ENCODE results near the gene SDF2. TPM values are rescaled to one million over a fixed set of nuclear protein-coding genes. Genes with fewer than 3 reads are reported as not detected.
A peak's percentile ranks its signal among the peaks of the same experiment; 100 is the strongest.
"Not testable (repeated sequence)": the region's sequence is repeated elsewhere in the genome, so short reads cannot be mapped to it uniquely, and the experiment has no call there.

SDF2 gene
- polyA plus RNA-seq, 4 donors, result 71.7 to 81.6 (median 78.3) TPM

DNA sequence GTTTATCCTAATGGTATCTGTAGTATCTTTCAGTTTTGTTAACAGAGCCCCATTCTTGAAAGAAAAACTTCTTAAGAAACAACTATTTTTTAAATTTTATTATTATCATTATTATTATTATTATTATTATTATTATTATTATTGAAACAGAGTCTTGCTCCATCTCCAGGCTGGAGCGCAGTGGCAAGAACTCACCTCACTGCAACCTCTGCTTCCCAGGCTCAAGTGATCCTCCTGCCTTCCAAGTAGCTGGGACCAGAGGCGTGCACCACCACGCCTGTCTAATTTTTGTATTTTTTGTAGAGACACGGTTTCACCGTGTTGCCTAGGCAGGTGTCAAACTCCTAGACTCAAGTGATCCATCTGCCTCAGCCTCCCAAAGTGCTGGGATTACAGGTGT lies 23.7 kb upstream of the SDF2 start:
- DNase-seq (ENCODE audit: low read depth in 4 of 4, low spot score in 3 of 4), result no peak

DNA sequence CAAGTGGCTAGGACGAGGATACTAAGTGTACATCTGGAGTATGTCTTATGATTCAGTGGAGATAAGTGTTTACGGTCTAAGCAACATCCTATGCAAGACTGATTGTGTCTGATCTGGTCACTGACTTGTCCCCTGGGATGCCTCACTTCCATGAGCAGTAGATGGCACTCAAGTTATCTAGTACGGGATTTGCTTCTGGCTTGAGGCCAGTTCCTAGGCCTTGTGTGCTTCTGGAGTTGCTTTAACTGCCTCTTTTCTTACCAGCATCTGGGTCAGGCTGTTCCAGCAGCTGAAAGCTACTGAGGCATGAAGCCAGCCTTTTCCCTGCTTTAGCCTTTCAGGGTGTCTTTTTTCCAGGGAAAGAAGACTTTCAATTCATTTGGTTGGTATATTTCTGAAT lies 23.3 kb upstream of the SDF2 start:
- DNase-seq (ENCODE audit: low read depth in 4 of 4, low spot score in 3 of 4), result no peak

DNA sequence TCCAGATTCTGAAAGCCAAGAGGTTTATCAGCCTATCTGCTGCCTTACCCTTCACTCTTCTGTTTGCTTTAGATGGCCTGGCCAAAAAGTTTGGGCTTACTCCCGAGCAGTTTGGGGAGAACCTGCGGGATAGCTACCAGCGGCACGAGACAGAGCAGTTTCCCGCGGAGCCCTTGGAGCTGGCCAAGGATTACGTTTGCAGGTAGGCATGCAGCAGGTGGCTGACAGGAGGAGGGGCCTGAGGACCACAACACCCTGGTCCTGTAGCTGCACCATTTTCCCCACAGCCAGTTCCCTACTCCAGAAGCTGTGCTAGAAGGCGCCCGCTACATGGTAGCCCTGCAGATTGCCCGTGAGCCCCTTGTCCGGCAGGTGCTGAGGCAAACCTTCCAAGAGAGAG lies 20.9 kb upstream of the SDF2 start:
- no peak for DNase-seq (ENCODE audit: low read depth in 4 of 4, low spot score in 3 of 4)

DNA sequence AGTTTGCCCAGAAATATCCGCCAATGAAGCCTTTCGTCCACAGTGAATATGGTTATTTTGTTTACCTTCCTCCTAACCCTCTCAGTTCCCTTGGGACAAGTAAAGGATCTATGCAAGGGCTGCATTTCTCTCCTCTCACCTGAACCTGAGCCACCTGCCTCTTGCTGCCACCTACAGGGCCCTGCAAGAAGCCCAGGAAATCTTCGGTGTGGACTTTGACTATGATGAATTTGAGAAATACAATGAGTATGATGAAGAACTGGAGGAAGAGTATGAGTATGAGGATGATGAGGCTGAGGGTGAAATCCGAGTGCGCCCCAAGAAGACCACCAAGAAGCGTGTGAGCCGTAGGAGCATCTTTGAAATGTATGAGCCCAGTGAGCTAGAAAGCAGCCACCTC lies 14.3 kb upstream of the SDF2 start:
- no peak for DNase-seq (ENCODE audit: low read depth in 4 of 4, low spot score in 3 of 4)

DNA sequence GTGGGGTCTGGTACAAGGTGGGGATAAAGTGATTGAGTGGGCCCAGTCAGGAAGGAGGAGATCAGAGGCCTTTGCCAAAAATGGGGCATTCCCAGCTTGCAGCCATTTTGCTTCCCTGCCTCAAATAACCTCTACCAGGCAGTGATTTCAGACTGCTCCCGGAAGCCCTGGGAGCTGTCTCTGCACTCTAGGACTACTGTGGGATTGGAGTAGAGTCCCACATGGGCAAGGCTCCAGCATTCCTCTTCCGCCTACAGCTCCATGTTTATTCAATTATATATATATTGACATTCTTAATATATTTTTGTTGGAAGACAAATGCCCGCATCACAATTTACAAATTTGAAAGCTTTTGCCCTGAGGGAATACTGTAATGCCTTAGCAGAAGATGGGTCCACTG lies 13.8 kb upstream of the SDF2 start:
- DNase-seq (ENCODE audit: low read depth in 4 of 4, low spot score in 3 of 4), result no peak

DNA sequence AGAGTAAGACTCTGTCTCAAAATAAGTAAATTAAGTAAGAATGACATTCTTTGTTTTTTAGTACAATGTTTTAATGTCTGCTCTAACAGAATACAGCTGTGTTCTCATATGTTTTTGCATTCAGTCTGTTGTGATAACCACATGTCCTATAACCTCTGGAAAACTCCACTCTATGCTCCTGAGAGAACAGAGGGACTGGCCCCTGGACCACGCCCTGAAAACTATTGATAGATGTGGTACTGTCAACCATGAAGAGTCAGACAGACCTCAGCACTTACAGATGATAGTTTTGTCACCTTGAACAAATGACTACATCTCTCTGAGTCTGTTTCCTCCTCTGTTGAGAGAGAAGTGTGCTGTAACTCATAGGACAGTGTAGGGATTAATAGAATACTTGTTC lies 8.2 kb upstream of the SDF2 start:
- no peak for DNase-seq (ENCODE audit: low read depth in 4 of 4, low spot score in 3 of 4)

DNA sequence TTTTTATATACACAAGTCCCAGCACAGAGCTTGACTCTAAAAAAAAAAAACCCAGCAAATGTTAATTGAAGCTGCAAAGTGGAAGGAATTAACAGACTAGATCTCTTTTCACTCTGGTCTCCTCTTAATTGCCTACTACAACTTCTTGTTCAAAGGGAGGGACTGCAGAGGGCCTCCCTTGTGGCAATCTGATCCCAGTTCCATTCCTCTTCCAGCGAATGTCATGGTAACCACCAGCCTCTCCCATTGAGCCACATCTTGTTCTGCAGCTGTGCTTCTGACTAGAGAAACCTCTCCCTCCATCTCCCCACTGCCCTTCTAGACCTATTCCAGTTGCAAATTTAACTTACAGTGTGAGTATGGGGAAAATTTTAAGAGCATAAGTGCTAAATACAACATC lies 6.2 kb upstream of the SDF2 start:
- DNase-seq (ENCODE audit: low read depth in 4 of 4, low spot score in 3 of 4), result no peak

DNA sequence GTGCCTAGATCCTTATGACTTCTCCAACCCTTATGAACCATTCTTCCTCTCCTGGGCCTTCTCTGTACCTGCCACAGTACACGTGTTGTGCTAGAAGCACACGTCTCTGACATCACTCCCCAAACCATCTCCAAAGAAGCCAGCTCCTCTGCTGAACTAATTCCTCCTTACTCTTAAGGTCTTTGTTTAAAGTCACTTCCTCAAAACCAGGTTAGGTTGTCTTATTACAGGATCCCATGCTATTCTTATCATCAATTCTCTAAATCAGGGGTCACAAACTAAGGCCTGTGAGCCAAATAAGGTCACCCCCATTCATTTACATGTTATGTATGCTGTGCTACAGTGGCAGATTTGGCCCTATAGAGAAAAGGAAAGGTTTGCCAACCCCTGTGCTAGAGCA lies 4.3 kb upstream of the SDF2 start:
- no peak for DNase-seq (ENCODE audit: low read depth in 4 of 4, low spot score in 3 of 4)

DNA sequence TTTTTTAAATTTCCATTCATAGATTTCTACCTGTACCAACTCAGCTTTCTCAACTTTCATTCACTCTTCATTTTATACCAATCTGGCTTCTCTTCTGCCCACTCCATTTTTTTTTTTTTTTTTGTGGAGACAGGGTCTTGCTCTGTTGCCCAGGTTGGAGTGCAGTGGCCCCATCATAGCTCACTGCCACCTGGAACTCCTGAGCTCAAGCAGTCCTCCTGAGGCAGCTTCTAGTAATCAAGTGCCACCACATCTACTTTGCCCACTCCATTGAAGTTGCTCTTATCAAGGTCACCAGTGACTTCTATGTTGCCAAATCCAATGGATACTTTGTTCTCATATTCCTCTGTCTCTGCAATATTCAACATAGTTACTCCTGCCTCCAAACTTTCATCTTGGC lies 2.0 kb upstream of the SDF2 start:
- DNase-seq (ENCODE audit: low read depth in 4 of 4, low spot score in 3 of 4), result no peak

DNA sequence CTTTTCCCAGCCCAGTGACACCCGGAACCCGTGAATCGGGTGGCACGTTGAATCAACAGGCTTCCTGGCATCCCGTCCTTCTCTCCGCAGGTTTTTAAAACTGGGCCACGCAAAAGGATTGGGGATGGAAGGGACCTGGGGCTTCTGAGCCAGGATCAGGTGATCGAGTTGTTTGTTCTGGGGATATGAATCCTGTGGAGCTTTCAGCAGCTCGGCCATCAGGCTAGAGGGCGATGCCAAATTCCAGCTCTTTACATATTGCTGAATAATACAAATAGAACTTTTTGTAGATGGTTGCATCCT lies 772 bp upstream of the SDF2 start:
- DNase-seq (ENCODE audit: low read depth in 4 of 4, low spot score in 3 of 4), result no peak

DNA sequence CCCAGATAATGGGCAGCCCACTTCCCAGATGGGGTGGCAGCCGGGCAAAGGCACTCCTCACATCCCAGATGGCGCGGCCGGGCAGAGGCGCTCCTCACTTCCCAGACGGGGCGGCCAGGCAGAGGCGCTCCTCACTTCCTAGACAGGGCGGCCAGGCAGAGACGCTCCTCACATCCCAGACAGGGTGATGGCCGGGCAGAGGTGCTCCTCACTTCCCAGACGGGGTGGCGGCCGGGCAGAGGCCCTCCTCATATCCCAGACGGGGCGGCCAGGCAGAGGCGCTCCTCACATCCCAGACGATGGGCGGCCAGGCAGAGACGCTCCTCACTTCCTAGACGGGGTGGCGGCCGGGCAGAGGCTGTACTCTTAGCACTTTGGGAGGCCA lies 2.2 kb downstream of the SDF2 start:
- DNase-seq (ENCODE audit: low read depth in 4 of 4, low spot score in 3 of 4), result not testable (repeated sequence)

DNA sequence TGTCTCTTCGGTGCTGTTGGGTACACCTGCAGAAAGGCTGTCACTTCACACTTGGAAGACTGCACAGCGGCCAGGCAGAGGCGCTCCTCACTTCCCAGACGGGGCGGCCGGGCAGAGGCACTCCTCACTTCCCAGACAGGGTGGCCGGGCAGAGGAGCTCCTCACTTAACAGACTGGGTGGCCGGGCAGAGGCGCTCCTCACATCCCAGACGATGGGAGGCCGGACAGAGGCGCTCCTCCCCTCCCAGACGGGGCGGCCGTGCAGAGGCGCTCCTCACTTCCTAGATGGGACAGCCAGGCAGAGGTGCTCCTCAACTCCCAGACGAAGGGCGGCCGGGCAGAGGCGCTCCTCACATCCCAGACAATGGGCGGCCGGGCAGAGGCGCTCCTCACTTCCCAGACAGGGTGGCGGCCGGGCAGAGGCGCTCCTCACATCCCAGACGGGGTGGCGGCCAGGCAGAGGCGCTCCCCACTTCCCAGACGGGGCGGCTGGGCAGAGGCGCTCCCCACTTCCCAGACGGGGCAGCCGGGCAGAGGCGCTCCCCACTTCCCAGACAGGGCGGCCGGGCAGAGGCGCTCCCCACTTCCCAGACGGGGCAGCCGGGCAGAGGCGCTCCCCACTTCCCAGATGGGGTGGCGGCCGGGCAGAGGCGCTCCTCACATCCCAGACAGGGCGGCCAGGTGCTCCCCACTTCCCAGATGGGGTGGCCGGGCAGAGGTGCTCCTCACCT lies 2.8 kb downstream of the SDF2 start:
- DNase-seq (ENCODE audit: low read depth in 4 of 4, low spot score in 3 of 4), result not testable (repeated sequence)

DNA sequence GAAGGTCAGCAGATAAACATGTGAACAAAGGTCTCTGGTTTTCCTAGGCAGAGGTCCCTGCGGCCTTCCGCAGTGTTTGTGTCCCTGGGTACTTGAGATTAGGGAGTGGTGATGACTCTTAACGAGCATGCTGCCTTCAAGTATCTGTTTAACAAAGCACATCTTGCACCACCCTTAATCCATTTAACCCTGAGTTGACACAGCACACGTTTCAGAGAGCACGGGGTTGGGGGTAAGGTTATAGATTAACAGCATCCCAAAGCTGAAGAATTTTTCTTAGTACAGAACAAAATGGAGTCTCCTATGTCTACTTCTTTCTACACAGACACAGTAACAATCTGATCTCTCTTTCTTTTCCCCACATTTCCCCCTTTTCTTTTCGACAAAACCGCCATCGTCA lies 3.4 kb downstream of the SDF2 start:
- not testable (repeated sequence) for DNase-seq (ENCODE audit: low read depth in 4 of 4, low spot score in 3 of 4)

DNA sequence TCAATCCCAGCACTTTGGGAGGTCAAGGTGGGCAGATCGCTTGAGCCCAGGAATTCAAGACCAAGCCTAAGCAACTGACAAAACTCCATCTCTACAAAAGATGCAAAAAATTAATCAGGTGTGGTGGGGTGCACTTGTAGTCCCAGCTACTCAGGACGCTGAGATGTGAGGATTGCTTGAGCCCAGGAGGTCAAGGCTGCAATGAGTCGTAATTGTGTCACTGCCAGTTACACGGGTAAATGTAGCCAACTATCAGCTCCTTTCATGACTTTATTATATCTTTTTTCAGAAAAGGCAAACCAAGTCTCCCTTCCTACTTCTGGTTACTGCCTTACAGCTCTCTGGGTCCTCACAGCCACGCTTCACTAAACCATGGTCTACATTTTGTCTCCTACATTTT lies 4.0 kb downstream of the SDF2 start:
- DNase-seq (ENCODE audit: low read depth in 4 of 4, low spot score in 3 of 4), result no peak

DNA sequence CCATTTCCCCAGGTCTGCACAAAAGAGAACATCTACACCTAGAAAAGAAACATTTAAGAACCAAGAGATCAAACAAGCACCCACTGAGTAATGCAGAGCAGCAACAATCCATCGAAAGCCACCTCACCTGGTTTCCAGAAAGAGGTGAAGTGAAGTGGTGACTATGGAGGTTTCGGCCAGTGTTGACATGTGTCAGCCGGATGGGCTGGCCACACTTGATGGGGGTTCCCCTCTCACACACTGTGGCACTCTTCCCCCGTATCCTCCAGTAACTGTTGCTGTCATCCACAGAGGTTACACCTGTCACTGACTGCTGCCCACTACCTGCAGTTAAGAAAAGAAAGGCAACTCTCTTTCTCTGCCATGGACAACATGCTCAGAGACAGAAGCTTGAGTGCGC lies 6.5 kb downstream of the SDF2 start:
- no peak for DNase-seq (ENCODE audit: low read depth in 4 of 4, low spot score in 3 of 4)

DNA sequence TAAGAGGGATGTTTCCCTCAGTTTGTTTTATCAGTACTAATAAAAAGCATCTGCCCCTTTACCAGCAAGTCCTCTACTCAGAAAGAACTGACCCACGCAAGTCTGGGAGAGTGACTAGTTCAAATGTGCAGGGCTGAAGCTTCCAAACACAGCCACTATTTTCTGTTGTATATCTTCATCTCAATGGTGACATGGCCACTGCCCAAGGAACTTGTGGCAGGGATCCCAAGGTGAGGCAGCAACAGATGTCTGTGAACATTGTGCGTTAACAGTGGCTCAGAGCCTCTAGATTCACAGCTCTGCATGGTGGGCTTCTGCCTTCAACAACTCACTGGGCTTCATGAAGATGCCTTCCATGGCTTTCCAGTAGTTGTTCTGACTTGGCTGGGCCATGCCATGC lies 13.0 kb downstream of the SDF2 start:
- DNase-seq (ENCODE audit: low read depth in 4 of 4, low spot score in 3 of 4), result no peak

DNA sequence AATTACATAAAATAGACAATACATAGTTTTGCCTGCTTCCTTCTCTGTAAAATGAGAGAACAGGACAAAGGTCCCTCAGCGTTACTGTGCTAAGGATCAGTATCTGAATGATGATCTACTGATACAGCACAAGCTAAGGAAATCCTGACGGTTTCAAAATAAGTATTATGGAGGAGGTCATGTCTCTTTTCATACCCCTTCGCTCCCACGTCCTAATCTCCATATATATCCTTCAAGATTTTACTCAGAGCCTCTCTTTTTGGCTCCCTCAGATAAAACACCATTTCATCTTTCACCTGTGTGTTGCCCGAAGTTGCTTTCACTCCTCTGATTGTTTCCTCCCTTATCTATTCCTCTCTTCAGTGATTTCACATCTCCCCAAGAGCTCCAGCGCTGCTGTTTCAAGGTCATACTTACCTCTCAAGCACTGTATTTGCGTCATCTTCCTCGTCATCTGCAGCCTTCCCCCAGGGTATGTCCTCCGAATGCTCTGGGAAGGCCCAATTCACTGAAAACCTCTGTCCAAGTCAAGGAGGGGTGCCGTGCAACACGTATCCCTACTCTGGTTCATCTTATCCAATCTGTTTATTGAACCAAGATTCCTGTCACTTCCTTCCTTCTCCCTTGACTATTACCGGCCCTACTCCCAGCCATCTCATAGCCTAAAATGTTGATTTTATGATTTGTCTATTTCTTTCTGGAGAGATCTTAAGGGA lies 15.5 kb downstream of the SDF2 start:
- DNase-seq (ENCODE audit: low read depth in 4 of 4, low spot score in 3 of 4), result no peak

DNA sequence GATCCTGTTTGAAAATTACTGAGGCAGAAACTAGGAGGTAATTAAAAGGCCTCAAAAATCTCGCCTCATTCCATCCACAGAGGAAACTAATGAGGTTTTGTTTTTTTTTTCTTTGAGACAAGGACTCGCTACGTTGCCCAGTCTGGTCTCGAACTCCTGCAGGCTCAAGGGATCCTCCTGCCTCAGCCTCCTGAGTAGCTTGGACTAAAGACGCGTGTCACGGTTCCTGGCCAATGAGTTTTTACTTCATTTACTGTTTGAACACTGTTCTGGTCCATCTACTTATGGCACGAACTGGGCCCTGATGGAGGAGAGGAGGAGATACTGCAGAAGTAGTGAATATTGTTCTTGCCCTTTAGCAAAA lies 16.1 kb downstream of the SDF2 start:
- DNase-seq (ENCODE audit: low read depth in 4 of 4, low spot score in 3 of 4), result no peak

DNA sequence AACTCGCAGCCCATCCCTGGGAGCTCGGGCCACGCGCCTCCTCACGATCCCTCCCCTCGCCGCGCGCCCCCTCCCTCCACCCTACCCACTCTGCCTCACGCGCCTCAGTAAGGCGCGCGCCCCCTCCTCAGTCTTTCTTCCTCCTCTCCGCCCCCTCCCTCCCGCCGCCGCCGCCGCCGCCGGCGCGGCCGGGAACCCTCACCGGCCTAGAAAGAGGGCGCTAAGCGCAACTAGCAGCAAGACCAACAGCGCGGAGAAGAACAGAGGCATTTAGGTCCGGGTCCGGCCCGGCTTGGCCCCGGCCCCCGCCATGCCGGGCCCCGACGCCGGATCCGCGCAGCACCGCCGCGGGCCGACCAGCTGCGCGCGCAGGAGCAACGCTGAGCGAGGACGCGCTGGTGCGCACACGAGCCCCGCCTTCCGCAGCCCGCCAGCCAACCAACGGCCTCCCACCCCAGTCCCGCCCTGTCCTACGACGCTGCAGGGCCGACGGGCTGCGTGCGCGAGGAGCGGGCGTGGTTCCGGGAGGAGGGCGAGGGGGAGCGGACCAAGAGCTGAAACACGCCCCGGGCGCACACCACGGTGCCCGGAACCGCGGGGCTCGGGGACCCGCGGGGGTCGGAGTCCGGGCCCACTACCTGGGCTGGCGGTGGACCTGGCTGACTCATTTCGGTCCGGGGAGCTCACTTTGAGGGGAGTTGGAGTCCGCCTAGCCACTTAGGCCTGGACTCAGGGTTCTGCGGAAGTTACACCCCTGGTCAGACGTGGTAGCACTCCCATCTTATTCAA lies 16.7 kb downstream of the SDF2 start, which contains the start of gene BLTP2:
Gene BLTP2, minus strand, starts transcription at position 372 of the 789 bp plus-strand sequence. Its CDS starts 102 bp downstream, at position 270.
- DNase-seq (ENCODE audit: low read depth in 4 of 4, low spot score in 3 of 4), result peak; percentile 83 to 90 (median 88)

DNA sequence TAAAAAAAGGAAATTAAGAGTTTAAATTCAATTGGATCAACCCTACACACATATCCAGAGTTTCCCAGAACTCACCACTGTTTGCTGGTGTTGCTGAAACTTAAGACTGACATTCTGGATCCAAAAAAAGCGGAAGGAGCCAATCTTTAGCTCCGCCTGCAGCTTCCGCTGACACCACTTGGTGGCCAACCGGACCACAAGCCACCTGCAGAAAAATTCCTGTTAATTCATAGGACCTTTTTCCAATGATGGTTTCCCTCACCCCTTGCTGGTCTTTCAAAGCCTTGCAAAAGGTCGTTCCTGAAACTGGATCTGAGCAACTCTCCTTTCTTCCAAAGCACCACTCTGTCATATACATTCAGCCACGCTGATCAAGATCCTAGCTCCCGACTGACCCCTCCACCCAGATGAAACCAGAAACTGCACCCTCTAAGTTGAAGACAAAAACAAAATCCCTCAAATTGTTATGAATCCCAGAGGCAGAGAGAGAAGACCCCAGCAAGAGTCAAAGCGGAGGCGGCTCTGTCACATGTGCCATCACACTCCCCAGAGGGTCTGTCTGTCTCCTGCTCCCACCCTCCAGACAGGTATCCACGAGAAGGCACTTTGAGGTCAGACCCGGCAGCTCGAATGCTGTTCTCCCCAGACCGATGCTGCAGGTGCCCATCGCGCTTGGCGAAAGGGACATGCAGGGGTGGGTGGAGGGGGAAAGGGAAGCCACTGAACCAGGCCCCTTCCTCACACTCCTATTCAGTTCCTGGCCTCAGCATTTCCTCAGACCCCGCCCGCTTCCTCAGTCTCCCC lies 17.5 kb downstream of the SDF2 start:
- no peak for DNase-seq (ENCODE audit: low read depth in 4 of 4, low spot score in 3 of 4)

DNA sequence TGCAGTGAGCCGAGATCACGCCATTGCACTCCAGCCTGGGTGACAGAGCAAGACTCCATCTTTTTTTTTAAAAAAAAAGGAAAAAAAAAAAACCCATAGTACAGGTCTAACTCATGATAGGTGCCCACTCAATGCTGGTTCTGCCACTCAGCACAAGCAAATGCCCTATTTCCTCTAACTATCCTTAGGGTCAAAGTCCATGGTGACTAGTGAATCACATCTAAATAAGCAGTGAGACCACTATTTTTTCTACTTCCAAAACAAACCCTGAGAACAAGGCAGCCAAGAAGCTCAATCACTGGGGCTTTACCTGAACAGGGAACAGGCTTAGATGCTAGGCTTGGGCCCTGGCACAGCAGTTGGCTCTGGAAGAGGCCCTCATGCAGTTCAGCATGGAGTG lies 20.1 kb downstream of the SDF2 start:
- DNase-seq (ENCODE audit: low read depth in 4 of 4, low spot score in 3 of 4), result no peak

Data from left renal pelvis (tissue), 4 donors.